Activated CD8-positive, alpha-beta T cell treated with anti-CD3 and anti-CD28 coated beads for 36 hours (primary cell): ENCODE data around the gene ZNF487. TPM values are rescaled to one million over a fixed set of nuclear protein-coding genes. Genes with fewer than 3 reads are reported as not detected.
"Not testable (repeated sequence)": the region's sequence is repeated elsewhere in the genome, so short reads cannot be mapped to it uniquely, and the experiment has no call there.

Experiments
- ATAC-seq: fragments of 200-7000 bp; cut with Tn5 transposase; one replicate; pipeline ENCODE4 v1.10.0; 2021; ENCODE audit warnings: mild to moderate bottlenecking, moderate library complexity
- CTCF ChIA-PET: fragments of 350-600 bp; sonication (Branson Sonifier 250); formaldehyde crosslinking; loops from one replicate; lab custom pipeline; 2021; ENCODE audit warnings: antibody characterized with exemption; lab: Charles Lee
- POLR2A ChIA-PET: fragments of 350-600 bp; sonication (Branson Sonifier 250); formaldehyde crosslinking; loops from one replicate; lab custom pipeline; 2021; ENCODE audit warnings: antibody characterized with exemption; lab: Charles Lee
- DNase-seq: peaks from one replicate; pipeline ENCODE4 v3.0.0-alpha.2; 2020
- H3K27ac Mint-ChIP-seq: one replicate; pipeline ENCODE4 v1.8.0; 2021; ENCODE audit warnings: mild to moderate bottlenecking, mixed read lengths
- H3K27me3 Mint-ChIP-seq: one replicate; pipeline ENCODE4 v1.8.0; 2021; ENCODE audit warnings: mixed read lengths
- H3K36me3 Mint-ChIP-seq: one replicate; pipeline ENCODE4 v1.8.0; 2021; ENCODE audit warnings: low read depth, mixed read lengths
- H3K4me1 Mint-ChIP-seq: one replicate; pipeline ENCODE4 v1.8.0; 2021; ENCODE audit warnings: low read depth, mixed read lengths
- H3K4me3 Mint-ChIP-seq: one replicate; pipeline ENCODE4 v1.8.0; 2021; ENCODE audit warnings: mild to moderate bottlenecking, moderate library complexity, mixed read lengths
- H3K9me3 Mint-ChIP-seq: one replicate; pipeline ENCODE4 v1.8.0; 2021; ENCODE audit warnings: mixed read lengths
- intact Hi-C: fragments of 100-400 bp; cut with micrococcal nuclease; formaldehyde crosslinking; loops from one replicate; pipeline ENCODE4 v1.10.0; 2022
- total RNA-seq, 2 experiments: library from RNA; stranded (reverse); gene quantifications; one replicate each; pipeline ENCODE4 v1.2.3, GENCODE V29; 2021
- TF ChIP-seq, protein P1 (sequence below): fragments of 200-600 bp; IDR thresholded peaks from one replicate; pipeline ENCODE4 v1.8.0; 2022; ENCODE audit warnings: antibody characterized with exemption, mild to moderate bottlenecking

The ZNF487 gene
- total RNA-seq, 2 experiments from 2014 or later, result 1.4 to 1.9 TPM

DNA sequence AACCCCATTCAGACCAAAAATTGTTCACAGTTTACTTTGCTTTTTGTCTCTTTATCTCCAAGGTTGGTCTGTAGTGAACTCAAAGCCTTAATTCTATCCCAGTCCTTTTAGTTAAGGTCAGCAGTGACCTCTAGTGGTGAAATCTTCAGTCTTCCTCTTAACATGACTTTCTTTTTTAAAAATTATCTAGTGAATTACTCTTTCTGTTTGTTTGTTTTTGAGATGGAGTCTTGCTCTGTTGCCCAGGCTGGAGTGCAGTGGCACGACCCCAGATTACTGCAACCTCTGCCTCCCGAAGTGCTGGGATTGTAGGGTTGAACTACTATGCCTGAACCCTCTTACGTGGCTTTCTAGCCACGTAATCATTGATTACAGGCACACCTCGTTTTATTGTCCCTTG, 25.0 kb downstream of the ZNF487 start:
- no peaks in the 10 kb centered on the region for H3K36me3 Mint-ChIP-seq
- CTCF ChIA-PET, result interaction anchor here (0.6 to 3.7 kb wide), 19 partner anchors 9 to 422 kb away, joined by 3 to 29 read pairs (median 3); no protein-coding TSS in a partner anchor
- no peak overlapping the region for H3K4me3 Mint-ChIP-seq
- no peaks in the 10 kb centered on the region for H3K9me3 Mint-ChIP-seq
- POLR2A ChIA-PET, result interaction anchor here (0.5 to 2.3 kb wide), 5 partner anchors 54 to 113 kb away, joined by 3 to 5 read pairs (median 4); no protein-coding TSS in a partner anchor
- peak; percentile 82 for ATAC-seq
- TF ChIP-seq, protein P1, sequence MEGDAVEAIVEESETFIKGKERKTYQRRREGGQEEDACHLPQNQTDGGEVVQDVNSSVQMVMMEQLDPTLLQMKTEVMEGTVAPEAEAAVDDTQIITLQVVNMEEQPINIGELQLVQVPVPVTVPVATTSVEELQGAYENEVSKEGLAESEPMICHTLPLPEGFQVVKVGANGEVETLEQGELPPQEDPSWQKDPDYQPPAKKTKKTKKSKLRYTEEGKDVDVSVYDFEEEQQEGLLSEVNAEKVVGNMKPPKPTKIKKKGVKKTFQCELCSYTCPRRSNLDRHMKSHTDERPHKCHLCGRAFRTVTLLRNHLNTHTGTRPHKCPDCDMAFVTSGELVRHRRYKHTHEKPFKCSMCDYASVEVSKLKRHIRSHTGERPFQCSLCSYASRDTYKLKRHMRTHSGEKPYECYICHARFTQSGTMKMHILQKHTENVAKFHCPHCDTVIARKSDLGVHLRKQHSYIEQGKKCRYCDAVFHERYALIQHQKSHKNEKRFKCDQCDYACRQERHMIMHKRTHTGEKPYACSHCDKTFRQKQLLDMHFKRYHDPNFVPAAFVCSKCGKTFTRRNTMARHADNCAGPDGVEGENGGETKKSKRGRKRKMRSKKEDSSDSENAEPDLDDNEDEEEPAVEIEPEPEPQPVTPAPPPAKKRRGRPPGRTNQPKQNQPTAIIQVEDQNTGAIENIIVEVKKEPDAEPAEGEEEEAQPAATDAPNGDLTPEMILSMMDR, result peak; percentile 75
- peaks cover 5% of the 10 kb centered on the region for H3K4me1 Mint-ChIP-seq
- no peak overlapping the region for H3K27ac Mint-ChIP-seq
- no peaks in the 10 kb centered on the region for H3K27me3 Mint-ChIP-seq
- intact Hi-C loops, result loop anchor here (1.0 to 10.0 kb wide), 2 partner anchors 169 to 257 kb away; no protein-coding TSS in a partner anchor
- DNase-seq, result peak; percentile 38

DNA sequence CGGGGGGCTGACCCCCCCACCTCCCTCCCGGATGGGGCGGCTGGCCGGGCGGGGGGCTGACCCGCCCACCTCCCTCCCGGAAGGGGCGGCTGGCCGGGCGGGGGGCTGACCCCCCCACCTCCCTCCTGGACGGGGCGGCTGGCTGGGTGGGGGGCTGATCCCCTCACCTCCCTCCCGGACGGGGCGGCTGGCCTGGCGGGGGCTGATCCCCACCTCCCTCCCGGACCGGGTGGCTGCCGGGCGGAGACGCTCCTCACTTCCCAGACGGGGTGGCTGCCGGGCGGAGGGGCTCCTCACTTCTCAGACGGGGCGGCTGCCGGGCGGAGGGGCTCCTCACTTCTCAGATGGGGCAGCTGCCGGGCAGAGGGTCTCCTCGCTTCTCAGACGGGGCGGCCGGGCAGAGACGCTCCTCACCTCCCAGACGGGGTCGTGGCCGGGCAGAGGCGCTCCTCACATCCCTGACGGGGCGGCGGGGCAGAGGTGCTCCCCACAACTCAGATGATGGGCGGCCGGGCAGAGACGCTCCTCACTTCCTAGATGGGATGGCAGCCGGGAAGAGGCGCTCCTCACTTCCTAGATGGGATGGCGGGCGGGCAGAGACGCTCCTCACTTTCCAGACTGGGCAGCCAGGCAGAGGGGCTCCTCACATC, 28.3 kb downstream of the ZNF487 start:
- CTCF ChIA-PET, result not testable (repeated sequence)

DNA sequence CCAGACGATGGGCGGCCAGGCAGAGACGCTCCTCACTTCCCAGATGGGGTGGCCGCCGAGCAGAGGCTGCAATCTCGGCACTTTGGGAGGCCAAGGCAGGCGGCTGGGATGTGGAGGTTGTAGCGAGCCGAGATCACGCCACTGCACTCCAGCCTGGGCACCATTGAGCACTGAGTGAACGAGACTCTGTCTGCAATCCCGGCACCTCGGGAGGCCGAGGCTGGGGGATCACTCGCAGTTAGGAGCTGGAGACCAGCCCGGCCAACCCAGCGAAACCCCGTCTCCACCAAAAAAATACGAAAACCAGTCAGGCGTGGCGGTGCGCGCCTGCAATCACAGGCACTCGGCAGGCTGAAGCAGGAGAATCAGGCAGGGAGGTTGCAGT, 28.8 kb downstream of the ZNF487 start:
- CTCF ChIA-PET, H3K4me3 Mint-ChIP-seq, H3K36me3 Mint-ChIP-seq, DNase-seq, POLR2A ChIA-PET, H3K9me3 Mint-ChIP-seq, H3K27me3 Mint-ChIP-seq, H3K4me1 Mint-ChIP-seq, ATAC-seq, H3K27ac Mint-ChIP-seq: not testable (repeated sequence)
- intact Hi-C loops, result loop anchor here (10.0 kb wide), 1 partner anchor 261 kb away; no protein-coding TSS in a partner anchor

More for the DNA sequence above, 28.3 kb downstream of the ZNF487 start:
- H3K4me3 Mint-ChIP-seq, H3K4me1 Mint-ChIP-seq, H3K27ac Mint-ChIP-seq, H3K9me3 Mint-ChIP-seq, POLR2A ChIA-PET, H3K27me3 Mint-ChIP-seq, H3K36me3 Mint-ChIP-seq, DNase-seq, ATAC-seq: not testable (repeated sequence)
- intact Hi-C loops, result loop anchor here (10.0 kb wide), 1 partner anchor 260 kb away; no protein-coding TSS in a partner anchor

DNA sequence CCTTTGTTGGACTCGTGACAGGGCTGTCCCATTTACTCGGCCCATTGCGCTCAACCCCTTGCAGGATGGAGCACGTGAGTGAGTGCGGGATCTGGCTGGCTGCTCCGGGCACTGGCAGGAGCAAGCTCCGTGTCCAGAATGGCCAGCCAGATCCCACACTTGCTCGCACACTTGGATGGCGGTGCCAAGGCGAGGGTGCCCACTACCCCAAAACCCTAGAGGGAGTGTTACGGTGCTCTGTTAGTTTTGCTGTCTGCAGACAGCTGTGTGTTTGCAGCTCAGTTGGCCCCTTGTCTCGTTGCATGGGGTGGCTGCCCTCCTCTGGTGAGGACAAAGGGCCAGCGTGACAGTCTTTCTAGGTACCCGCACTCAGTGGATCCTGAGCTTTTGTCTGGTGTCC, 34.2 kb downstream of the ZNF487 start:
- no peak for ATAC-seq
- no peaks in the 10 kb centered on the region for H3K27me3 Mint-ChIP-seq
- ChIA-PET POLR2A (no interaction called here), CTCF (interaction anchor here (1.0 kb wide), 1 partner anchor 9 kb away, joined by 4 read pairs; no protein-coding TSS in a partner anchor)
- no peak for DNase-seq
- no peaks in the 10 kb centered on the region for H3K4me1 Mint-ChIP-seq
- intact Hi-C loops, result no loop called here
- no peaks in the 10 kb centered on the region for H3K36me3 Mint-ChIP-seq
- H3K9me3 Mint-ChIP-seq, result no peaks in the 10 kb centered on the region
- H3K27ac Mint-ChIP-seq, result no peak overlapping the region
- TF ChIP-seq, protein P1, result no peak
- no peak overlapping the region for H3K4me3 Mint-ChIP-seq

DNA sequence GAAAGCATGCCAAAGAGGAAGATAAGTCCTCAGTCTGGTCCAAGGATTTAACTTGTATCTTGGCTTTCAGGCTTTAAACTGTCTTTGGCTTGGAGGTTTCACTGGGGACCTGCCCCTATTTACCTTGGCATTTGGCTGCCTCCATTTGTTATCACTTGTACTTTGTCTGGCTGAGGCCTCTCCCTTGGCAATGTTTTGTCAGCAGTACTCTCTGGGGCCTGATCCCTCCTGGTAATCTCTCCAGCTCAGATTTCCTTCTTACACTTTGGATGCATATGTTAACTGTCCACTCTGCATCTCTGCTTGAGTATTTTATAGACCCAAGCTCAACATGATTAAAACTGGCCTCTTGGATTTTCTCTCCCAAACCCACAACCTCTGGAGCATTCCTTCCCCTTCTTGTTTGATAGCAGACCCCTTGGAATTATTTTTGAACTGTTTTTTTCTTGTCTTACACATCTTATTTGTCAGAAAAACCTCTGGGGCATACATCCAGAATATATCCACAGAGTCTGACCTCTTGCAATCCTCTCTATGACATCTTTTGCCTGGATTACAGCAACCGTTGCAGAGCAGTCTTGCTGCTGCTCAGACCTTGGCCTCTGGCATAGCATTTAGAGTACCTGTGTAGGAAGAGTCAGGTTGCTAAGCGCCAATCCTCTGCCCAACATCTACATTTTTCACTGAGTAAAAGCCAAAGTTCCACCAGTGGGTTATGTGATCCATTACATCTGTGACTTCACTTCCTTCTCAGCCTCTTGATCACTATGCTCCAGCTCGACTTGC, 35.2 kb downstream of the ZNF487 start:
- CTCF ChIA-PET, result interaction anchor here (1.0 kb wide), 1 partner anchor 10 kb away, joined by 4 read pairs; no protein-coding TSS in a partner anchor
- TF ChIP-seq, protein P1, result no peak
- Mint-ChIP-seq H3K36me3 (no peaks in the 10 kb centered on the region), H3K27ac (no peak overlapping the region), H3K4me3 (no peak overlapping the region), H3K9me3 (no peaks in the 10 kb centered on the region), H3K27me3 (no peaks in the 10 kb centered on the region), H3K4me1 (no peaks in the 10 kb centered on the region)
- ATAC-seq, result no peak
- no peak for DNase-seq
- intact Hi-C loops, result no loop called here
- POLR2A ChIA-PET, result no interaction called here
